NCI-H1694 treated with DMSO at 0.1 percent for 48 hours (cell line): ENCODE measurements around the gene MDH1.
"Not testable (repeated sequence)": the region's sequence is repeated elsewhere in the genome, so short reads cannot be mapped to it uniquely, and the experiment has no call there.

Experiments
- DNase-seq: peaks from one replicate; lab custom pipeline; 2025; lab: John Stamatoyannopoulos, UW

MDH1 gene

DNA sequence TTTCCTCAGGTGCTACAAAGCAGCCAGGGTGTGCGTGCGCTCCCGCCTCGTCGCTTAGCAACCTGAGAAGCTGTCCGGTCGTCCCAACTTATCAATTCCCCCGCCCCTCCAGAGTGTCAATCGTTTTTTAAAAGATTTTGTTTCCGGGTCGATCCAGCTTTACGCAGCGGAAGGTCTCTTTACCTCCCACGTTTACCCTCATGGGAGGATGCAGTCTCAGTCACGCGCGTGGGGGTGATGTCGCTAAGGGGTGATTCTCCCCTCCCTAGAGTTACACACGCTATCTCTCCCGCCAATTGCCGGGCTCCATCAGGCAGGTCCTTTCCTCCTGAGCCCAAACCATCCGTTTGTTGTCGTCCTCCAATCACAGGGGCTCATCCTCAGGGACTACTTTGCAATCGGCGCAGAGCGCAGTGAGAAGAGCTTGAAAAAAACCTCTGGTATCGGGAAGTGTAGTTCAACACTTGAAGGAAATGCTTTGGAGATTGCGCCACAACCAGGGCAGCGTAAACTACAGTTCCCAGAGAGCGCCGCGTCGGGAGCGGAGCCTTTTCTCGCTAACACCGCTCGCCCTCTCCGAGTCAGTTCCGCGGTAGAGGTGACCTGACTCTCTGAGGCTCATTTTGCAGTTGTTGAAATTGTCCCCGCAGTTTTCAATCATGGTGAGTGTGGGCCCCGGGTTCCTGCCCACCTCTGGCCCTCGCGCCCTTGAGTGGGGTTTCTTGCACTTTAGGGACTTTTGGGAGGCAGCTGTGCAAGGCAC, at the start of gene MDH1, which contains the start of gene WDPCP:
Gene MDH1 (plus strand): TSS at position 579 of the 763 bp plus-strand sequence. CDS start 81 bp downstream, at position 660.
Gene WDPCP (minus strand): TSS at position 93 of the 763 bp plus-strand sequence. CDS start 206 bp downstream, outside the sequence.
- DNase-seq: peak; percentile 99

DNA sequence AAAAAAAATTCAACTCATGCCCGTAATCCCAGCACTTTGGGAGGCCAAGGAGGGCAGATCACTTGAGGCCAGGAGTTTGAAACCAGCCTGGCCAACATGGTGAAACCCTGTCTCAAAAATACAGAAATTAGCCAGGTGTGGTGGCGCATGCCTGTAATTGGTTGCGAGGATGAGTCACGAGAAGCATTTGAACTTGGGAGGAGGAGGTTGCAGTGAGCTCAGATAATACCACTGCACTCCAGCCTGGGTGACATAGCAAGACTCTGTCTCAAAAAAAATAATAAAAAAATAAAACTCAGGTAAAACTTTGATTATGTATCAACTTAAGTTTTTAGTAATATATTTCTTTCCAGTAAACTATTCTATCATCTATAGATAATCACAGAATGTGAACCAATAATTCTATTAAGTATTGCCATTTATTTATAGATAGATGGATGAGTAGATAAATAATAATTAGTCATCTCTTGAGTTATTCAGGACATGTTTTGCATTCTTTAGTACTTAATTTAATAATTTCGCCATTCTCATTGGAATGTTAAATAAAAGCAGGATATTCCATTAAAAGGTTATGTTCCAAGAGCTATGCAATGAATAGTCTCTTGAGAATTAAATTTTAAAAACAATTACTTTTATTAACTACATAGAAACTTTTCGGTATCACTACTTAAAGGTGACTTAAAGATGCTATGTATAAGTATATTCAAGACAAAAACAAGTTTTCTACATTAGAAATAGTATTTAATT, 49.2 kb upstream of the MDH1 start:
- DNase-seq: no peak

DNA sequence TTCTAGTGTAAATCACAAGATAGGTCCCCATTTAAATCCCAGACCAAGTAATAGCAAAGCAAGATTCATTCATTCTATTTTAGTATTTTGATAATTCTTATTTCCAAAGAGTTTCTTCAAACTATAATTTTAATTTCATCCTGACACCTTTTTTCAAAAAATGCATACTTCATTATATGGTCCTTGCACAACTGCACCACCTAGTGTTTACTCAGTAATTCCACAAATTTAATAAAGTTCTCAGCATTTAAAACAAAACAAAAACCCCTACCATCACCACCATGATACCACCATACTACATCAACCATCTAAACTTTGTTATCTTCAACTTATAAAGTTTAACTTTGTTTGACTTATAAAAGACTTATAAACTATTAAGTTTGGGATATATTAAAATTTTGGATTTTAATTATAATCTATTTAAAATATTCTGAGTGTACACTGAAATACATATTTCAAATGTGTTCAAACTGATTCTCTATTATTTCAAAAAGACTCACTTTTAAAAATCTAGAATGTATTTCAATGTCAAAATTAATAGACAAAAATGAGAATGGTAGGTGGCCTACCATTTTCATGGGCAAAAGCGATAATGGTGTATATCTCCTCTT, 44.6 kb upstream of the MDH1 start:
- DNase-seq: peak; percentile 37

- no peak for DNase-seq
These were observed 43.7 kb upstream of the MDH1 start for GRCh38 chr2:63545023-63545422.

DNA sequence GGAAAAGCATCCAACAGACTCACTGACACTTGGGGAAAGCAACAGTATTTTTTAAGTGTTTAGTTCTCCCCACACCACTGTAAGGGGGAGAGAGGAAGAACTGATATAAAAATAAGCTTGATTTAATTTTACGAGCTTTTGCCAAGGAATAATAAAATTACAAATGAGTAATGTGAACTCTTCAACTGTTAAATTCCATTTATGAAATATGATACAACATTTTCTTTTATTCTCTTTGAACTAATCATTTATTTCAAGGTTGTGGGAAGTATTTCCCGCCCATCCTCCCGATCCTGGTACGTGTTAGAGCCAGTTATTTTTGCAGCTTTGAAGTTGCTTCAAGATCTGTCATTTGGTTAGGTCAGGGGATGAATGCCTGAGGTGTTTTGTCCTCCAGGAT, 35.7 kb upstream of the MDH1 start:
- no peak for DNase-seq

DNA sequence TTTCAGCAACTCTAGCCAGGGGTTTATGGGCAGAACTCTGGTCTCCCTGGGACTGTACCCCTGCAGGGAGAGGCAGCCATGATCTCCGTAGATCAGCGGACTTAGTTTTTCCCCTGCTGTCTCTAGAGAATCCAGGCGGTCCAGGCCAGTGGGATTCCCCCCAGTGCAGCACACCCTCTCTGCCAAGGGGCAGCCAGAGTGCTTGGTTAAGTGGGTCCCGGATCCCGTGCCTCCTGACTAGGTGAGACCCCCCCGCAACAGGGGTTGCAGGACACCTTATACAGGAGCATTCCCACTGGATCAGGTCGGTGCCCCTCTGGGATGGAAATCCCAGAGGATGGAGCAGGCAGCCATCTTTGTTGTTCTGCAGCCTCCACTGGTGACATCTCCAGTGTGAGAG, 33.5 kb upstream of the MDH1 start:
- no peak for DNase-seq

- no peak for DNase-seq
These were observed 32.8 kb upstream of the MDH1 start for GRCh38 chr2:63555931-63556330.

GRCh38 chr2:63557819-63558218, 30.9 kb upstream of the MDH1 start:
- DNase-seq: not testable (repeated sequence)

DNA sequence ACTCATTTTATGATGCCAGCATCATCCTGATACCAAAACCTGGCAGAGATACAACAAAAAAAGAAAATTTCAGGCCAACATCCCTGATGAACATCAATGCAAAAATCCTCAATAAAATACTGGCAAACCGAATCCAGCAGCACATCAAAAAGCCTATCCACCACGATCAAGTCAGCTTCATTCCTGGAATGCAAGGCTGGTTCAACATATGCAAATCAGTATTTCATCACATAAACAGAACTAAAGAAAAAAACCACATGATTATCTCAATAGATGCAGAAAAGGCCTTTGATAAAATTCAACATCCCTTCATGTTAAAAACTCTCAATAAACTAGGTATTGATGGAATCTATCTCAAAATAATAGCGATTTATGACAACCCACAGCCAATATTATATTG, 29.8 kb upstream of the MDH1 start:
- DNase-seq: not testable (repeated sequence)

GRCh38 chr2:63562751-63563150, 26.0 kb upstream of the MDH1 start:
- DNase-seq: no peak

GRCh38 chr2:63569740-63570139, 19.0 kb upstream of the MDH1 start:
- DNase-seq: no peak

DNA sequence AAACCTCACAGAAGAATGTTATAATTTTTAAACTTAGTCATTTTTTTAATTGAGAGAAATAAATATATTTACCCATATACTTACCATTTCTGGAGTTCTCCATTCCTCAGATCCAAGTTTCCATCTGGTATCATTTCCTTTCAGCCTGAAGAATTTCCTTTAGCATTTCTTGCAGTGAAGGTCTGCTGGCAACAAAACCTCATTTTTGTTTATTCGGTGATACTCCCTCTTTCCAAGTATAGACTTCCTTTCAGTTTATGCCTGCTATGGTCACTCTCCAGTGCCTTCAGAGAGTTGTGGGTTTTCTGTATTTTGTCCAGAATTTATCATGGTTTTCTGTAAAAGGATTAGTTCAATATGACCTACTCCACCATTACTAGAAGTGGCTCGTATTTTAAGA, 17.5 kb upstream of the MDH1 start:
- DNase-seq: no peak

DNA sequence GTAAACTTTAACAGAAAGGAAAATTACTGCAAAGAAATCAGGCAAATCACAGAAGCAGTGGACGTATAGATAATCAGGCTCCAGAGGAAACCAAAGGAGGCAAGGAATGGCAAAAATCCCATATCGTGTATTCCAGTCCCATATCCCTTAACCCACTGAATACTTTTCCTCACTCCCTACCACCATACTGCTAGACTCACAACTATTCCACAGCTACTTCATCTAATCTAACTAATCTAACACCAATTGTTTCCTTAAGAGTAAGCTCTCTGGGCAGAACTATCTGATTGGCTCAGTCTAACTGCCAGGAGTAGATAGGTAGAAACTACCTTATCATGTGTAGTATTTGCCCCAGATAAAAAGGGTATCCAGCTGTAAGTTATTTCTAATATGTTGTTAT, 16.8 kb upstream of the MDH1 start:
- DNase-seq: no peak

- DNase-seq: not testable (repeated sequence)
These were observed 15.7 kb upstream of the MDH1 start for GRCh38 chr2:63573026-63573425.

GRCh38 chr2:63573726-63574345, 14.9 kb upstream of the MDH1 start:
- DNase-seq: not testable (repeated sequence)

- DNase-seq: no peak
These were observed 12.2 kb upstream of the MDH1 start for GRCh38 chr2:63576546-63576945.

DNA sequence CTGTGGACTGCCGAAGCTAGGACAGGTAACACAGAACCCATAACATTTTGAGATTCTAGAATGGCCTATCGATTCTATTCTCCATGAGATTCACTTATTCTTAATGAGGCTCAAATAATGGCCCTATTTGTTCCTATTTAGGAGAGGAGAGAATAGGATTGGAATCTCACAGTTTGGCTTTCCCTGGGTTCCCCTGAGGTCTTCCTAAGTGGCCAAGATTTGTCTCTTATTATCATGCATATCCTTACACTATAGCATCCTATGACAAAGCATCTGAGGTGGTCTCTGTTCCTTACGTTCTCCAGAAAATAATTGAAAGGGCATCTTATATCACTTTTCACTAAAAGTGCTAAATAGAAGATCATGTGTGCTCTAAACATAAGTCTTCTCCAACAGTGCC, 10.0 kb upstream of the MDH1 start:
- no peak for DNase-seq

- DNase-seq: no peak
These were observed 8.0 kb upstream of the MDH1 start for GRCh38 chr2:63580651-63581297.

DNA sequence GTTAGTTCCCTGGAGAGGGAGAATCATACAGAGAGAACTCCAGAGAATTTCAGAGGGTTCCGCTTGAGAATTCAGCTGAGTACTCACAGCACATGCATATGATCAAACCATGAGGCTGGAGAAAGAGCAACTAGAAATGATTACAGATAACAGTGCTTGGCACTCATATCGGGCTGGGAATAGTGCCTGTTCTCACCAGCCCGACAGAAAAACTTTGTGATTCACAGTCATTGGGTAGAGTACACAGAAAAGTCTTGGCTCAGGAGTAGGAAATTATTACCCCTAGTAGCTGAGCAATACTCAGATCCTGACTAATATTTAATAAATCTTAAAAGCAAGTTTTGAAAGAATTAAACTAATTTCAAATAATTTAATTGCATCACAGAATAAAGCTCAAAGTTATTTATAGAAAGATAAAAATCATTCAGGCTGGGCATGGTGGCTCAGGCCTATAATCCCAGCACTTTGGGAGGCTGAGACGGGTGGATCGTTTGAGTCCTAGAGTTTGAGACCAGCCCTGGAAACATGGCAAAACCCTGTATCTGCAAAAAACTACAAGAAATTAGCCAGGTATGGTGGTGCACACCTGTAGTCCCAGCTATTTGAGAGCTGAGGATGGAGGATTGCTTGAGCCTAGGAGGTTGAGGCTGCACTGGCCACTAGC, 7.3 kb upstream of the MDH1 start:
- no peak for DNase-seq

GRCh38 chr2:63582873-63583272, 5.9 kb upstream of the MDH1 start:
- no peak for DNase-seq

DNA sequence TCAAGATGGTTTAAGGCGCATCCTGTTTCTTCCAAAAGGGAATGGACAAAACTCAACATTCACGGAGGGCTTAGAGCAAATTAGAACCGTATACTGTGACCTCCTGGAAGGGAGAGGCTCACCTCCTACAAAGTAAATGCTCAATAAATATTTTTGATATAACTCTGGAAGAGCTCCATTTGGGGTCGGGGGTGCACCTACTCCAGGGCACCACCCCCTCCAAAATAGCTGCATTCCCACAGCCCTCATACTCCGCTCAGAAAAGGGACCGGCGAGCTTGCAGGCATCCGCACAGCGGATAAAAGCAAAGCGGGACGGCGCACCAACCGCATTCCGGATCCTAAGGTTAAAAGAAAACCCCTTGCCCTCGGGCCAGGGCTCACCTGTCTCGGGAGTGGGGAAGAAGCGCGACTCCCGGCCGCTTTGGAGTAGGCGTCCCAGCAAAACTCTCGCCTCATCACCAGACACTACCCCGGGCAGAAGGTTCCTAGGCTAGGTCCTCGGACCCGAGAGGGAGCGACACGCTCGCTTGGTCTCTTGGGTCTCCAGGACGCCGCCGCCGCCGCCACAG, 864 bp upstream of the MDH1 start:
- DNase-seq: no peak
